ENCODE results near the gene CRTC2.
A peak's percentile ranks its signal among the peaks of the same experiment; 100 is the strongest.
"Not testable (repeated sequence)": the region's sequence is repeated elsewhere in the genome, so short reads cannot be mapped to it uniquely, and the experiment has no call there.

Gene CRTC2, protein sequence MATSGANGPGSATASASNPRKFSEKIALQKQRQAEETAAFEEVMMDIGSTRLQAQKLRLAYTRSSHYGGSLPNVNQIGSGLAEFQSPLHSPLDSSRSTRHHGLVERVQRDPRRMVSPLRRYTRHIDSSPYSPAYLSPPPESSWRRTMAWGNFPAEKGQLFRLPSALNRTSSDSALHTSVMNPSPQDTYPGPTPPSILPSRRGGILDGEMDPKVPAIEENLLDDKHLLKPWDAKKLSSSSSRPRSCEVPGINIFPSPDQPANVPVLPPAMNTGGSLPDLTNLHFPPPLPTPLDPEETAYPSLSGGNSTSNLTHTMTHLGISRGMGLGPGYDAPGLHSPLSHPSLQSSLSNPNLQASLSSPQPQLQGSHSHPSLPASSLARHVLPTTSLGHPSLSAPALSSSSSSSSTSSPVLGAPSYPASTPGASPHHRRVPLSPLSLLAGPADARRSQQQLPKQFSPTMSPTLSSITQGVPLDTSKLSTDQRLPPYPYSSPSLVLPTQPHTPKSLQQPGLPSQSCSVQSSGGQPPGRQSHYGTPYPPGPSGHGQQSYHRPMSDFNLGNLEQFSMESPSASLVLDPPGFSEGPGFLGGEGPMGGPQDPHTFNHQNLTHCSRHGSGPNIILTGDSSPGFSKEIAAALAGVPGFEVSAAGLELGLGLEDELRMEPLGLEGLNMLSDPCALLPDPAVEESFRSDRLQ

DNA sequence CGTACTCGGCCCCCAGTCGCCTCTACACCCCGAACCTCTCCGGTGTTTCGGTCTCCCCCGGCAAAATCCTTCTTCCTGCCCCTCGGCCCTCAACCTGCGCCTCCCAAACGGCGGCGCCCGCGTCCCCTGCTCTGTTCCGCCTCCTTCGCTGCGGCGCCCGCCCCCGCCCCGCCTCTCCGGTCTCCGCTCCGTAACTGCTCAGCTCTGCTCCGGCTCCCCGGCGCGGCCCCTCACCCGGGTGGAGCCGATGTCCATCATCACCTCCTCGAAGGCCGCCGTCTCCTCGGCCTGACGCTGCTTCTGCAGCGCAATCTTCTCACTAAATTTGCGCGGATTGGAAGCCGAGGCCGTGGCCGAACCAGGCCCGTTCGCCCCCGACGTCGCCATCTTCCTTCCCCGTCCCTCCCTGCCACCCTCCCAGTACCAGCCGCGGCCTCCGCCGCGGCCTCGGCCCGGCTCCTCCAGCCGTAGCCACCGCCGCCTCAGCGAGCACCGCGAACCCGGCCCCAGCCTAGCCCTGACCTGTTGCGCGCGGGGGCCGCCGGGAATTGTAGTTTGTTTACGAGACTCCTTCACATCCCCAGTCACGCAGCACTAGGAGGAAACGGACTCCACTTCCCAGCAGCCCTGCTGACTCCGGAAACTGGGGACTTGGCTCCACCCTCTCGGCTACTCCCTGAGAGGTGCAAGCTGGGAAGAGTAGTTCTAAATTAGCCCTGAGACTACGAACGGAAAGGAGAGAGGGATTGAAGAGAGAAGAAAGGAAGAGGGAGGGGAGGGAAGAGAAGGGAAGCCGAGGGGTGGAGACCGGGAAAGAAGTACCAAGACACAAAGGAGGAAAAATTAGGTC lies at the start of gene CRTC2:
Gene CRTC2 (minus strand): TSS at position 502 of the 850 bp plus-strand sequence. CDS start 115 bp downstream, at position 387.
- peak; percentile 98 for DNase-seq

GRCh38 chr1:154006136-154006535 lies 47.7 kb upstream of the CRTC2 start:
- no peak for DNase-seq

DNA sequence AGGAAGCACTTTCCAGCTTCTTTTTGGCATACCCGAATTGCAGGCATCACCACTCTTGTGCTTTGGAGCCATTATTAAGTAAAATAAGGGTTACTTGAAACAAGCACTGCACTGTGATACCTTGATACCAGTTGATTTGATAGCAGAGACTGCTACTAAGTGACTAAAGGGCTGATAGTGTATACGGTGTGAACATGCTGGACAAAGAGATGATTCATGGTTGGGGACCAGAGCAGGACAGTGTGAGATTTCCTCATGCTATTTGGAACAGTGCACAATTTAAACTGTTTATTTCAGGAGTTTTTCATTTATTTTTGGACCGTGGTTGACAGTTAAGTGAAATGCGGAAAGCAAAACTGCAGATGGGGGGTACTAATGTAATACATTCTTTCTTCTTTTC lies 42.0 kb upstream of the CRTC2 start:
- no peak for DNase-seq

DNA sequence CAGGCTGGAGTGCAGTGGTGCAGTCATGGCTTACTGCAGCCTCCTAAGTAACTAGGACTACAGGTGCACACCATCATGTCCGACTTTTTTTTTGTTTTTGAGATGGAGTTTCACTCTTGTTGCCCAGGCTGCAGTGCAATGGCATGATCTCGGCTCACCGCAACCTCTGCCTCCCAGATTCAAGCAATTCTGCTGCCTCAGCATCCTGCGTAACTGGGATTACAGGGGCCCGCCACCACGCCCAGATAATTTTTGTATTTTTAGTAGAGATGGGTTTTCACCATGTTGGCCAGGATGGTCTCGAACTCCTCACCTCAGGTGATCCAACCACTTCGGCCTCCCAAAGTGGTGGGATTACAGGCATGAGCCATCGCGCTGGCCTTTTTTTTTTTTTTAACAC lies 38.5 kb upstream of the CRTC2 start:
- not testable (repeated sequence) for DNase-seq

GRCh38 chr1:153995640-153996039 lies 37.2 kb upstream of the CRTC2 start:
- no peak for DNase-seq

GRCh38 chr1:153995202-153995601 lies 36.8 kb upstream of the CRTC2 start:
- DNase-seq: no peak

- DNase-seq: no peak
Measured at GRCh38 chr1:153991806-153992205, 33.4 kb upstream of the CRTC2 start.

DNA sequence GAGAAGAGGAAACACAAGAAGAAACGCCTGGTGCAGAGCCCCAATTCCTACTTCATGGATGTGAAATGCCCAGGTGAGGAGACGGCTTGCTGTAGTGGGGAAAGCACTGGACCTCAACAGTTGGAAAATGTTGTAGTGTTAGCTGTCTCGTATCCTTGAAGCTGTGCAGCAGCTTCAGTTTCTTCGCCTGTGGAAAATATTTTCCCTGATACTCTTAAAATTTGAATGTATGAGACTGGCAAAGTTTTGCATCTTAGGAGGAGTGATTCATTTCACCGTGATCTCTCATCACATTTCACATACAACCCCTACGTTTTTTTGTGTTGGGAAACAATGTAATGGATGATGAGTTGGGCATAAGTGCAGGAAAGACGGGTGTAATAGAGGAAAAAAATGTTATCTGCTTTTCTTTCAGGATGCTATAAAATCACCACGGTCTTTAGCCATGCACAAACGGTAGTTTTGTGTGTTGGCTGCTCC lies 32.8 kb upstream of the CRTC2 start:
- no peak for DNase-seq

- peak; percentile 87 for DNase-seq
Measured at GRCh38 chr1:153990468-153991150, 32.2 kb upstream of the CRTC2 start, which contains the start of gene RPS27. Gene RPS27, plus strand, starts transcription at chr1:153990762. Its CDS starts 35 bp downstream, at chr1:153990797.

- no peak for DNase-seq
Measured at GRCh38 chr1:153987621-153988020, 29.2 kb upstream of the CRTC2 start.

GRCh38 chr1:153985941-153986761 lies 27.7 kb upstream of the CRTC2 start, which contains the start of gene RAB13:
Gene RAB13, minus strand, starts transcription at chr1:153986339. Its CDS starts 103 bp downstream, at chr1:153986236.
- DNase-seq: no peak

DNA sequence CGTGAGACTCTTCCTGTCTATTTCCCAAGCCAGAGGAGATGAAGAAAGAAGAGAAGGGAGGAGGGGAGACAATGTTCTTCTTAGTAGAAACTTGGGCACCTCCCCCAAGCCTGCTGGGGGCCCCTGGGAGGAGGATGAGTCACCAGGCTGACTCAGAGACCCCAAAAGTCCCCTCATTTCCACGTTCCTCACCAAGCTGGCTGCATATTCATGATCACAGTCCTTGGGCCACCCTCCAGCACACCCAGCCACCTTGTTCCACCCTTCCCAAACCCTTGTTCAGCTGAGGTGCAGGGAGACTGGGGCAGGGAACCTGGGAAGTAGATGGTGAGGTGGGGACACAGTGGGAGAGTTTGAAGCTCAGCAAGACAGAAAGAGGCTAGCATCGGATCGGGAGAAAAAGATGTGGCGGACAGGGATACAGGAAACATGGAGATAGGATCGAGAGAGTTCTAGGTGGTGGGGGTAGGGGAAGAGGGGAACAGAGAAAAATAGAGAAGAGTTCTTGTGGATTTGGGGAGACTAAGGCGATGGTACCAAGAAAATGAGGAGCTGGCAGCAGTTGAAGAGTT lies 27.0 kb upstream of the CRTC2 start:
- peak; percentile 39 for DNase-seq

- DNase-seq: no peak
Measured at GRCh38 chr1:153984123-153984894, 25.9 kb upstream of the CRTC2 start.

GRCh38 chr1:153981735-153982134 lies 23.3 kb upstream of the CRTC2 start:
- DNase-seq: not testable (repeated sequence)

GRCh38 chr1:153979091-153979490 lies 20.7 kb upstream of the CRTC2 start:
- not testable (repeated sequence) for DNase-seq

DNA sequence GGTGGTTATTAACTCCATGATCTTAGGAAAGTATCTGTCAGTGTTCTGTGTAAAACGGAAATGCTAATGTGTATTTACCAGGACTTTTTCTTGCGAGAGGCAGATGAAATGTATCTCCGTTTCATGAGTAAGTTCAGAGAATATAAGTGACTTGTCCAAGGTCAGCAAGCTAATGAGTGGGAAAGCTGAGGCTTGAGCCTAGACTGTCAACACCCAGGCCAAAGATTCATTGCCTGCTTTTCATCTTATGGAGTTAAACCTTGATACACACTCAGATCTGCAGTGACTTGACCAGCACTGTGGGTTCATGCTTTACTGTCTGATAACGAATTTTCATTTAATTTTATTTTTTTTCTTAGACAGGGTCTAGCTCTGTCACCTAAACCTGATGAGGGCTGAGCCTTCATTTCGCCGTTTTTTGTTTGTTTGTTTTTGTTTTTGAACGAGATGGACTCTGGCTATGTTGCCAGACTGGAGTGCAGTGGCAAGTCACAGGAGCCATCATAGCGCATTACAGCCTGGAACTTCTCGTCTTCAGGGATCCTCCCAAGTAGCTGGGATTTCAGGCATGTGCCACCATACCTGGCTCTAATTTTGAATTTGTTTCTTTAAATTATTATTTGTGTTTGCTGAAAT lies 20.0 kb upstream of the CRTC2 start:
- DNase-seq: no peak

DNA sequence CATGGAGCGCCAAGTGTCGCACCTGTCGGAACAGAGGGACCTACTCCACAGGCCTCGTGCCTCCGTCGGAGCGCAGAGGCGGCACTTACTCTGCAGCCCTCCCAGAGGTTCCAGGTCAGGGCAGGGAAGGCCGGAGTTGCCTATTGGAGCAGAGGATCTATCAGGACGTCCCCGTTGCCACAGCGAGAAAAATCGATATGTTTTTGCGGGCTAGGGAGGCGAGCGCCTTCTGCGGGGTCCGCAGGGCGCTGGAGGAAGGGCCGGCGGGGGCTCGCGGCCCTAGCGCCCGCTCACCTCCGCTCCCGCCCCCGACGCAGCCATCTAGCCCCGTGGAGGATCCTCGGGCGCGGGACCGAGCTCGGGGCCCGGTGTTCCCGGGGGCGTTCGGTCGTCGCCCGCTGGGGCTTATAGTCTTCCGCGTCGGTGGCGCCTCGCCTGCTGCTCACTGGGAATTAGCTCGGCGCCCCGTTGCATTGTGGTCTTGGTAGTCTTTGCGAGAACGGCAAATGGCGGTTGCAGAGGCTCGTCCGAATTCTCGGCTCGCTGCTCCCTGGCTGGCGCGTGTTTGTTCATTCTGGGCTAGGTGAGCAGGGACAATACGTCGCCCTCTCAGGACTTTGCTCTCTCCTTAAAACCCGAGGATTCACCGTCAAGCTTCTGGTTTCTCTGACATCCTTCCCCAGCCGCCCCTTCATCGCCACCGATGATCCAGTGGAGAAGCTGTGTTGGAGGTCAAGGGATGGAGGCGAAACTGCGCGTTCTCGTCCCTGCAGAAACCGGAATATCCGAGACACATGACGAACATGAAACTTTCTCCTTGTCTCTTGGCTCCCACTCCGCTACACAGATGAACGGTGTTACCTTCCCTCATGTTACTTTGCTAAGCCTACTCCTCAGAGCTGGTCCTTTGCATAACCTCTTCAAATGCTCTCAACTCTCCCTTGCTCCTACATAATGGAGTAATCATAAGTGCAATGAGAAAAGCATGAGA lies 19.1 kb upstream of the CRTC2 start, which contains the start of gene JTB:
Gene JTB (minus strand): TSS at position 425 of the 991 bp plus-strand sequence. CDS start 422 bp downstream, at position 3.
- peak; percentile 86 for DNase-seq

- DNase-seq: no peak
Measured at GRCh38 chr1:153976819-153977249, 18.4 kb upstream of the CRTC2 start.

Measured in activated naive CD4-positive, alpha-beta T cell treated with Interleukin-2 at 50 U/mL for 16 hours (primary cell).